ENCODE data around the gene ARHGDIA.

DNA sequence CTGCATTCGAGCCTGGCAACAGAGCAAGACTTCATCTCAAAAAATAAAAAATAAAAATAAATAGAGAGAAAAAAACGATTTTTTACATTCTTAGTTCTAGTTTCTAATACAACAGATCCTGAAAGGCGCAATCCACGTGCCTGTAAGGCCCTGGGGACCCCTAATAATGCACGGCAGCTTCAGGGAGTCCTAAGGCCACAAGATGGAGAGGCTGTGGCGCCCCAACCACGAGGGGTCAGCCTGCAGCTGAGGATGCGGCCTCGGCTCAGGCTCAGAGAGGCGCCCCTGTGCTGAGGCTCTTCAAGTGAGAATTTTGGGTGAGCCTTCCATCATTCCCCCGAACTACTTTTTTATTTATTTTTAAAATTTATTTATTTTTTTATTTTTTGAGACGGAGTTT lies 21.7 kb downstream of the ARHGDIA start:
- TF ChIP-seq CTCF (IDR thresholded peaks at IDR 0.05 in 8 of 11, conservative IDR thresholded peaks at IDR 0.05 in 3 of 11) (no peak), POLR2AphosphoS5 (IDR thresholded peaks at IDR 0.05) (peak in 1 of 3 donors; percentile 56), POLR2A (IDR thresholded peaks at IDR 0.05) (no peak)
